CD8-positive, alpha-beta memory T cell (primary cell): ENCODE measurements around the gene NLGN1. TPM values are rescaled to one million over a fixed set of nuclear protein-coding genes. Genes with fewer than 3 reads are reported as not detected.

Source experiments
- CTCF ChIA-PET: fragments of 350-600 bp; sonication (Branson Sonifier 250); formaldehyde crosslinking; loops from one replicate; lab custom pipeline; 2021; ENCODE audit warnings: antibody characterized with exemption; lab: Charles Lee
- POLR2A ChIA-PET: fragments of 350-600 bp; sonication (Branson Sonifier 250); formaldehyde crosslinking; loops from one replicate; lab custom pipeline; 2021; ENCODE audit warnings: antibody characterized with exemption; lab: Charles Lee
- DNase-seq, 5 donors: peaks; one replicate each; pipeline versions ENCODE4 v3.0.0 to v3.0.0-alpha.2; 2020 to 2022; ENCODE audit warnings: mixed read lengths in 1 of 5
- H3K27ac ChIP-seq: one replicate; pipeline ENCODE4 v1.7.0; 2013; ENCODE audit warnings: low read depth, mild to moderate bottlenecking, low read length, moderate library complexity
- H3K27me3 ChIP-seq: 2 replicates; pipeline ENCODE4 v1.7.0; 2013; ENCODE audit warnings: low read length, mild to moderate bottlenecking; ENCODE audit not compliant: insufficient read depth, poor library complexity, severe bottlenecking
- H3K36me3 ChIP-seq: 2 replicates; pipeline ENCODE4 v1.7.0; 2013; ENCODE audit warnings: mild to moderate bottlenecking, low read length, moderate library complexity; ENCODE audit not compliant: insufficient read depth
- H3K4me1 ChIP-seq: 2 replicates; pipeline ENCODE4 v1.7.0; 2013; ENCODE audit warnings: mild to moderate bottlenecking, low read length, moderate library complexity; ENCODE audit not compliant: insufficient read depth
- H3K4me3 ChIP-seq: 2 replicates; pipeline ENCODE4 v1.7.0; 2013; ENCODE audit warnings: mild to moderate bottlenecking, low read length
- H3K9me3 ChIP-seq: 2 replicates; pipeline ENCODE4 v1.7.0; 2013; ENCODE audit warnings: mild to moderate bottlenecking, low read length
- H3K27ac Mint-ChIP-seq, 8 donors: one replicate each; pipeline ENCODE4 v1.8.0; 2020 to 2021; ENCODE audit warnings: mixed read lengths in 8 of 8, mild to moderate bottlenecking in 6 of 8, inconsistent platforms in 3 of 8, moderate library complexity in 3 of 8
- H3K27me3 Mint-ChIP-seq, 2 donors: one replicate each; pipeline ENCODE4 v1.8.0; 2020 to 2021; ENCODE audit warnings: mixed read lengths in 2 of 2, mild to moderate bottlenecking in 1 of 2, moderate library complexity in 1 of 2
- H3K36me3 Mint-ChIP-seq, 3 donors: one replicate each; pipeline ENCODE4 v1.8.0; 2020 to 2021; ENCODE audit warnings: mixed read lengths in 3 of 3, inconsistent platforms in 1 of 3, mild to moderate bottlenecking in 1 of 3
- H3K4me1 Mint-ChIP-seq, 3 donors: one replicate each; pipeline ENCODE4 v1.8.0; 2020 to 2021; ENCODE audit warnings: mixed read lengths in 3 of 3, inconsistent platforms in 1 of 3, mild to moderate bottlenecking in 1 of 3
- H3K4me3 Mint-ChIP-seq, 7 donors: one replicate each; pipeline ENCODE4 v1.8.0; 2020 to 2021; ENCODE audit warnings: mixed read lengths in 7 of 7, mild to moderate bottlenecking in 6 of 7, moderate library complexity in 4 of 7, inconsistent platforms in 2 of 7
- H3K9me3 Mint-ChIP-seq, 5 donors: one replicate each; pipeline ENCODE4 v1.8.0; 2020 to 2022; ENCODE audit warnings: mixed read lengths in 5 of 5, mild to moderate bottlenecking in 3 of 5, moderate library complexity in 2 of 5, inconsistent platforms in 1 of 5
- polyA plus RNA-seq: library from polyadenylated mRNA; unstranded; fragments of 300-500 nt; fragmentation: Illumina TruSeq; gene quantifications from one replicate; pipeline ENCODE4 v1.2.3, GENCODE V29; 2021
- total RNA-seq, 2 experiments: library from RNA; stranded (reverse); gene quantifications; one replicate each; pipeline ENCODE4 v1.2.3, GENCODE V29; 2021

The NLGN1 gene
- total and polyA plus RNA-seq, 3 experiments from 2014 or later, result not detected

- POLR2A ChIA-PET, result no interaction called here
- H3K27me3 Mint-ChIP-seq, result no peaks in the 10 kb centered on the region
These were observed 490.3 kb downstream of the NLGN1 start for GRCh38 chr3:173887888-173888287.

DNA sequence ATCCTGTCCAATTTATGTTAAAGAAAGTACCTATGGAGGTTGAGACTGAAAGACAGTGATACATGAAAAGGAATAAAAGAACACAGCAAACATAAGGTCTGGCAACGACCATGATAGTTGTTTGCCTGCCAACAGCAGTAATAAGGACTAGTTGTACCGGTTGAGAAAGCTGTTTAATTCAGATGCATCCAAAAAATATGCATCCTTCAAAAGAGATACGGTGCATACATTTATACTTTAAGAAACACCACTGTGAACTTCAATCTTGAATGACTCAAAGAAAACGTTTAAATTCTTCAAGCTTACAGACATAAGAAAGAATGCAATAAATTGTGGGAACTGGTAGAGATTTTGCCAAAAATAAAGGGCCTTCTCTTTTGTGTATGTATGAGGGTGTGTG, 492.1 kb downstream of the NLGN1 start:
- no peaks in the 10 kb centered on the region for H3K4me1 Mint-ChIP-seq
- H3K27me3 Mint-ChIP-seq, result no peaks in the 10 kb centered on the region
- no peak overlapping the region for H3K4me3 ChIP-seq
- POLR2A ChIA-PET, result no interaction called here
- no peak overlapping the region for H3K27ac ChIP-seq
- no peaks in the 10 kb centered on the region for H3K36me3 Mint-ChIP-seq
- H3K9me3 Mint-ChIP-seq, result peaks cover 0 to 28% (median 2%) of the 10 kb centered on the region in 5 donors
- H3K4me3 Mint-ChIP-seq, result no peak overlapping the region
- no peaks in the 10 kb centered on the region for H3K36me3 ChIP-seq
- H3K4me1 ChIP-seq, result no peaks in the 10 kb centered on the region
- H3K27me3 ChIP-seq, result no peaks in the 10 kb centered on the region
- no peak for DNase-seq
- no peaks in the 10 kb centered on the region for H3K9me3 ChIP-seq
- CTCF ChIA-PET, result no interaction called here
- H3K27ac Mint-ChIP-seq, result no peak overlapping the region

More at GRCh38 chr3:173887888-173888287, 490.3 kb downstream of the NLGN1 start:
- CTCF ChIA-PET, result no interaction called here
- no peak for DNase-seq
- Mint-ChIP-seq H3K4me1 (no peaks in the 10 kb centered on the region), H3K4me3 (no peak overlapping the region), H3K27ac (no peak overlapping the region), H3K9me3 (peaks cover 0 to 29% (median 2%) of the 10 kb centered on the region in 5 donors), H3K36me3 (no peaks in the 10 kb centered on the region)
- no peak overlapping the region for H3K27ac ChIP-seq
- H3K4me3 ChIP-seq, result no peak overlapping the region
- H3K4me1 ChIP-seq, result no peaks in the 10 kb centered on the region
- H3K9me3 ChIP-seq, result no peaks in the 10 kb centered on the region
- no peaks in the 10 kb centered on the region for H3K27me3 ChIP-seq
- H3K36me3 ChIP-seq, result no peaks in the 10 kb centered on the region

DNA sequence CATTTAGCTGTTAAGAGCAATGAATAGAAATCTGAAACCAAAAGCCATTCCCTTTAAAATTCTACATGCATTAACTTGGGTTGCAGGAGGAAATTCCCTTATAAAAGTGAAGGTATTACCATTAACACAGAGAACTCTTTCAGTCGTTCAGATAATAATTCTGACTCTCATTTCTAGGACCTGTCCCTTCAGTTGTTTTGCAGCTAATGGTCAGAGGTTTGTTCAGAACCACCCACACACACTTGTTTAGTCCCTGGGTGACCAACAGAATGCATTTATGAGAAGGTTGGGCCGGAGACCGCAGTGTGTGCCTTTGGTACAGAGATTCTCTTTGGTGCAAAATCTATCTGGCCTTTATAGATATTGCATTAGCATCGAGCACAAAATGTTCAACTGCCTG, 492.5 kb downstream of the NLGN1 start:
- Mint-ChIP-seq H3K27me3 (no peaks in the 10 kb centered on the region), H3K36me3 (no peaks in the 10 kb centered on the region), H3K27ac (no peak overlapping the region), H3K9me3 (peaks cover 0 to 28% (median 2%) of the 10 kb centered on the region in 5 donors), H3K4me1 (no peaks in the 10 kb centered on the region), H3K4me3 (no peak overlapping the region)
- Histone ChIP-seq H3K36me3 (no peaks in the 10 kb centered on the region), H3K27me3 (no peaks in the 10 kb centered on the region), H3K9me3 (no peaks in the 10 kb centered on the region), H3K4me1 (no peaks in the 10 kb centered on the region), H3K4me3 (no peak overlapping the region), H3K27ac (no peak overlapping the region)
- DNase-seq, result no peak
- POLR2A ChIA-PET, result no interaction called here
- CTCF ChIA-PET, result no interaction called here

DNA sequence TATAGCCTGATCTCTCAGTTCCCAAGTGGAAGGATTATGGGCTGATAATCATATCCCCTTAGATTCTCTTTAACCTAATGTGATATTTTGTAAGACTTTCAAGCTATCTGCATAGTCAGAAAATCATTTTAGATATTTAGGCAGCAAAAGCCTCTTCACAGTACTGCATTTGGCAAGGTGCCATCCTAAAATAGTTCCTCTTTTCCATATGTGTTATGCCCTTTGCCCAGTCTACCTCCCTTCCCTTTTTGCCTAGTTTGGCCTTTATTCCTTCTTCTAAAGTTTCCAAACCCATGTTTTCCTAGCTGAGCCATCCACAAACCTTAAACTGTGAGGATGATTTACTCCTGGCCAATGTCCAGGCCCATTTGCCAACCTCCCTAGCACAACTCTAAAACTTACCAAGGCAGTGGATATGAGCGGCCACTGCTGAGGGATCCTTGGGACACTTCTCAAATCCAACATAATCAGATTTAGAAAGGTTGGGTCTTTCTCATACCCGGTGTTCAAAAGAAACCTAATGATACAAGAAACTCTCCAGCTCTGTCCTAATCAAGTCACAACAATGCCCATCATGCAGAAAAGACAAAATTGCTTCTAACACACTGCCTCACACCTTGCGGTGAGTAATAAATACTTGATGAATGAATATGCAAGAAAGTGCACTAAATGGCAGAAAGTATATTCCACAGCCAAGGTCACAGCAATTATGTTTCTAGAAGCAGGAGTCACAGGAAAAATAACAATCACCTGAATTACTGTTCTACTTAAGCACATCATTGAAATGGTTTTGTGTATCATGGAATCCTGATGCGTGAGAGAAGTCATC, 493.9 kb downstream of the NLGN1 start:
- H3K9me3 Mint-ChIP-seq, result peaks cover 0 to 20% (median 2%) of the 10 kb centered on the region in 5 donors
- DNase-seq, result no peak
- H3K27me3 Mint-ChIP-seq, result no peaks in the 10 kb centered on the region
- Histone ChIP-seq H3K4me1 (no peaks in the 10 kb centered on the region), H3K27ac (no peak overlapping the region), H3K4me3 (no peak overlapping the region), H3K36me3 (no peaks in the 10 kb centered on the region), H3K27me3 (no peaks in the 10 kb centered on the region), H3K9me3 (no peaks in the 10 kb centered on the region)
- no peak overlapping the region for H3K27ac Mint-ChIP-seq
- ChIA-PET CTCF (no interaction called here), POLR2A (no interaction called here)
- H3K4me3 Mint-ChIP-seq, result no peak overlapping the region
- no peaks in the 10 kb centered on the region for H3K4me1 Mint-ChIP-seq
- H3K36me3 Mint-ChIP-seq, result no peaks in the 10 kb centered on the region

DNA sequence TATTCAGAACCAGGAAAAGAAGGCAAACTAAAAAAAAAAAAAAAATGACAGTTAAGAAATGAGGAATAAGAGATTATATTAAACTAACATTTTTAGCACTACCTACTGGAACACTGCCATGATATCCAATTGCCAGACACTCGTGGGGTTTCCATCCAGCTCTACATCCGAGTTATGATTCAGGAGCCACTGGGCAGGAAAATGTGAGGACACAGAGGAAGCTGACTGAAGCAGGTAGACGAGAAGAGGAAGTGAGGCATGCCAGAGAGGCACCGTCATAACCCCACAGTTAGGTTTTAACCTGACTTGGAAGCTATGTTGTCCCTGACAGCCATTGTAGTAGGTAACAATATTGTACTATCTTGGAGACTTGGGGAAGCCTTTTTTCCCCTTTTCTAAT, 495.0 kb downstream of the NLGN1 start:
- Mint-ChIP-seq H3K4me1 (no peaks in the 10 kb centered on the region), H3K27me3 (no peaks in the 10 kb centered on the region), H3K4me3 (no peak overlapping the region), H3K27ac (no peak overlapping the region), H3K36me3 (no peaks in the 10 kb centered on the region), H3K9me3 (peaks cover 0 to 17% (median 5%) of the 10 kb centered on the region in 5 donors)
- H3K4me3 ChIP-seq, result no peak overlapping the region
- H3K9me3 ChIP-seq, result no peaks in the 10 kb centered on the region
- CTCF ChIA-PET, result no interaction called here
- H3K27me3 ChIP-seq, result no peaks in the 10 kb centered on the region
- H3K4me1 ChIP-seq, result no peaks in the 10 kb centered on the region
- POLR2A ChIA-PET, result no interaction called here
- H3K27ac ChIP-seq, result no peak overlapping the region
- no peaks in the 10 kb centered on the region for H3K36me3 ChIP-seq
- DNase-seq, result no peak

GRCh38 chr3:173893066-173893465, 495.5 kb downstream of the NLGN1 start:
- H3K9me3 ChIP-seq, result no peaks in the 10 kb centered on the region
- CTCF ChIA-PET, result no interaction called here

DNA sequence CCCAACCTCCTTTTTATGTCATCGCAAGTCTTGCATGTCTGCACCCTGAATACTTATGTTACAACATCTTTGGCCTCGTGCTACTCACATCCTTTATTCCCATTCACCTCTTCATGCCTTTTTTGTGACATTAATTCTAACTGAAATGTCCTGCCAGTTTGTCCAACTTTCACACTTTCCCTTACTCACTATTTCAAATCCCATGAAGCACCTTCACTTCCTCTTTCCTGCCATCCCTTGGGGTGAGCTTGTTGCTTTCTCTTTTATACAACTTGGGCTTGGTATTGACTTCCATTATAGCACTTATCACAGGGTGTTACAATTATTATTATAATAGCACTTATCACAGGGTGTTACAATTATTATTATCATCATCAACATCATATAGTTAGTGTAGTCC, 496.3 kb downstream of the NLGN1 start:
- Mint-ChIP-seq H3K27me3 (no peaks in the 10 kb centered on the region), H3K27ac (no peak overlapping the region), H3K9me3 (peaks cover 0 to 17% (median 5%) of the 10 kb centered on the region in 5 donors), H3K4me3 (no peak overlapping the region), H3K4me1 (no peaks in the 10 kb centered on the region), H3K36me3 (no peaks in the 10 kb centered on the region)
- Histone ChIP-seq H3K4me3 (no peak overlapping the region), H3K9me3 (no peaks in the 10 kb centered on the region), H3K4me1 (no peaks in the 10 kb centered on the region), H3K36me3 (no peaks in the 10 kb centered on the region), H3K27ac (no peak overlapping the region), H3K27me3 (no peaks in the 10 kb centered on the region)
- no peak for DNase-seq
- CTCF ChIA-PET, result no interaction called here
- POLR2A ChIA-PET, result no interaction called here

More at GRCh38 chr3:173893066-173893465, 495.5 kb downstream of the NLGN1 start:
- POLR2A ChIA-PET, result no interaction called here
- H3K27me3 ChIP-seq, result no peaks in the 10 kb centered on the region
- no peak overlapping the region for H3K27ac ChIP-seq
- no peaks in the 10 kb centered on the region for H3K36me3 ChIP-seq
- Mint-ChIP-seq H3K27me3 (no peaks in the 10 kb centered on the region), H3K27ac (no peak overlapping the region), H3K9me3 (peaks cover 0 to 17% (median 5%) of the 10 kb centered on the region in 5 donors), H3K4me3 (no peak overlapping the region), H3K4me1 (no peaks in the 10 kb centered on the region), H3K36me3 (no peaks in the 10 kb centered on the region)
- no peak overlapping the region for H3K4me3 ChIP-seq
- H3K4me1 ChIP-seq, result no peaks in the 10 kb centered on the region
- DNase-seq, result no peak

DNA sequence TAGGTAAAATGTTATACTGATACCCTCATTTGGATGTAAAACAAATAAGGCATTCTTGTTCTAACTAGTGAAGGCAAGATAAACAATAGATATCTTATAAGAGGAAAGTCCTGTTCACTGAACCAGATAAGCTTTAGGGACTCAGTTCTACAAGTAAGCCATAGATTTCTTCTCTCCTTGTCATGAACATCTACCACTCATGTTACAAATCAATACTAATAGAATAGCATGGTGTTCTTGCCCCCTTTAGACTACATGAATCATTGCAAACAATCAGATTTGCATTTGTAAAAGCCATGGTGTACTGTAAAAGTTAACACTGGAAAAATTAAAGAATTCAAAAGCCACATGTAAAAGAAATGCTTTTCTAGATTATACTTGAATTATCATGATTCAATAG, 500.1 kb downstream of the NLGN1 start:
- ChIA-PET POLR2A (no interaction called here), CTCF (no interaction called here)
- no peaks in the 10 kb centered on the region for H3K36me3 Mint-ChIP-seq
- no peak overlapping the region for H3K4me3 Mint-ChIP-seq
- DNase-seq, result no peak
- no peak overlapping the region for H3K27ac Mint-ChIP-seq
- H3K27me3 Mint-ChIP-seq, result no peaks in the 10 kb centered on the region
- Histone ChIP-seq H3K4me1 (no peaks in the 10 kb centered on the region), H3K9me3 (no peaks in the 10 kb centered on the region), H3K36me3 (no peaks in the 10 kb centered on the region), H3K27ac (no peak overlapping the region), H3K4me3 (no peak overlapping the region), H3K27me3 (no peaks in the 10 kb centered on the region)
- no peaks in the 10 kb centered on the region for H3K4me1 Mint-ChIP-seq
- peaks cover 0 to 14% (median 6%) of the 10 kb centered on the region in 5 donors for H3K9me3 Mint-ChIP-seq
